HUES48 (cell line): ENCODE measurements around the gene PRR3.

ENCODE experiments used
- H3K27ac ChIP-seq: one replicate; pipeline ENCODE4 v1.7.0; 2013; ENCODE audit warnings: low read depth, low read length, inconsistent platforms
- H3K27me3 ChIP-seq: 2 replicates; pipeline ENCODE4 v1.6.1; 2013; ENCODE audit warnings: mild to moderate bottlenecking, low read length; ENCODE audit not compliant: control insufficient read depth, insufficient read depth
- H3K36me3 ChIP-seq: 2 replicates; pipeline ENCODE4 v1.6.1; 2013; ENCODE audit warnings: low read length; ENCODE audit not compliant: control insufficient read depth, insufficient read depth
- H3K4me1 ChIP-seq: 2 replicates; pipeline ENCODE4 v1.6.1; 2013; ENCODE audit warnings: mild to moderate bottlenecking, low read length; ENCODE audit not compliant: control insufficient read depth, insufficient read depth
- H3K4me3 ChIP-seq: 2 replicates; pipeline ENCODE4 v1.5.1; 2013; ENCODE audit warnings: mild to moderate bottlenecking, low read depth, low read length
- H3K9ac ChIP-seq: 2 replicates; pipeline ENCODE4 v1.6.1; 2013; ENCODE audit warnings: mild to moderate bottlenecking, low read depth, low read length, moderate library complexity
- H3K9me3 ChIP-seq: 2 replicates; pipeline ENCODE4 v1.6.1; 2013; ENCODE audit warnings: low read length; ENCODE audit not compliant: control insufficient read depth, insufficient read depth

Gene PRR3

DNA sequence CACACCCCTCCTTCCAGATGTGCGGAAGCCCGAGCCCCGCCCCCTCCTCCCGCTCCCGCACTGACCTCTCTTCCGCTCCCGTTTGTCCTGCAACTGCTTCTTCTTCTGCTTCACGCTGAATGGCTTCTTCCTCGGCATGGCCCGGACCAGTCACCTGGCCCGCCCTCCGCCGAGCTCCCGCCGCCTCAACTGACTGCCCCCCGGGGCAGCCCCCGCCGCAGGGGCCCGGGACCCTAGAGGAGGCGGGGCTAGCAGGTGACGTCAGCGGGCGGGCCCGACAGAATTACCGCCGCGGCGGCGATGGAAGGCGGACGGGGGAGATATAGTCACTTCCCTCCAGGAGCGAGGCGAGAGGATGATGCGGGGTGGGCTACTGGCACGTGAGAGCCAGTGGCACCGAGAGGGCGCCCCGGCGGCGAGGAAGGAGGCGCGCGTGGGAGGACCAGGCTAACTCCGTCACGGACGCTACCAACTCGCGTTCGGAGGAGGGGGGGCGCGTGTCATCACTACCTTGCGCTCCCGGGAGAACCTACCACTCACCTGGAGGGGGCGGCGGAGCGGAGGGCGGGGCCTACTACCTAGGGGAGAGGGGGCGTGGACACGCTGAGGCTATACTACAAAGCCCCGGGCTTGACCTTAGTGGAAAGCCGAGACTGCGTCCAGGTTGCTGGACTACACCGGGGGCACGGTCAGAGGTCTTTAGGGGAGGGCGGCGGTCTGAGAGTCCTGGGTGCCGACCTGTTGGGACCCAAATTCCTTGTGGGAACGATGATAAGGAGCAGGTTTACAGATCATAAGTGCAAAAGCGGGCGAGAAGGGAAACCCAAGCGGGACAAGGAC lies 809 bp upstream of the PRR3 start, which contains the start of gene GNL1:
TSS of gene GNL1 (minus strand) at position 424 of the 840 bp plus-strand sequence. CDS start at position 138, 286 bp downstream.
- Histone ChIP-seq H3K27me3 (no peaks in the 10 kb centered on the region), H3K27ac (peak within 1 kb of the TSS; percentile 97), H3K4me1 (0 out of 2 replicates have a peak, but pooled peaks cover 5% of the 10 kb centered on the region), H3K9ac (peak within 1 kb of the TSS; percentile 89), H3K36me3 (peaks cover 45% of the 10 kb centered on the region), H3K4me3 (peak within 1 kb of the TSS; percentile 97), H3K9me3 (no peaks in the 10 kb centered on the region)

DNA sequence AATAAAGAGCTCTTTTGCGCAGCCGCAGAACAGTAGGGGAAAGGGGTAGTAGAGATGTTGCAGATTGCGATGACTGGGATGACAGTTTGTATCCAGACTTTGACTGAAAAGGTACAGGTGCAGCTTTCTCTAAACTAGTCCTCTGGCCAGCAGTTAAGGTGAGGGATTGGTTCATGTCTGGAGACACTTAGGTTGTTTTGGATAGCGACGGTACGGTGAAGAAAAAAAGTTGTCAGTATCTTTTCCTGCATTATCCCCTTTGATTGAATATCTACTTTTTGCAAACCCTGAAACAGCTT lies 537 bp downstream of the PRR3 start:
- Histone ChIP-seq H3K36me3 (peaks cover 45% of the 10 kb centered on the region), H3K9ac (peak overlapping the region; percentile 89), H3K27ac (peak overlapping the region; percentile 97), H3K4me1 (0 out of 2 replicates have a peak, but pooled peaks cover 5% of the 10 kb centered on the region), H3K4me3 (peak overlapping the region; percentile 97), H3K27me3 (no peaks in the 10 kb centered on the region), H3K9me3 (no peaks in the 10 kb centered on the region)

DNA sequence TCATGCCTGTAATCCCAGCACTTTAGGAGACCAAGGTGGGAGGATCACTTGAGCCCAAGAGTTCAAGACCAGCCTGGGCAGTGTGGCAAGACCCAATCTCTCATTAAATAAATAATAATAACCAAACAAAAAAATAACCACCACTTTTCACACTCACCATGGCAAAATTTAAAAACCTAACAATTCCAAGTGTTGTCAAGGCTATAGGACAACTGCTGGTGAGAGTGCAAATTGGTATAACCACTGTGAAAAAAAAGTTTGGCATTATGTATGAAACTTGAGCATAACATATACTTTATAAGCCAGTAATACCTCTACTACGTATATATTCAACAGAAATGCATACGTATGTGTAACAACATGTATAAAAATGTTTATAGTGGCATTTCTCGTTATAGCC lies 3.8 kb downstream of the PRR3 start:
- Histone ChIP-seq H3K36me3 (peaks cover 34% of the 10 kb centered on the region), H3K27ac (no peak overlapping the region)

DNA sequence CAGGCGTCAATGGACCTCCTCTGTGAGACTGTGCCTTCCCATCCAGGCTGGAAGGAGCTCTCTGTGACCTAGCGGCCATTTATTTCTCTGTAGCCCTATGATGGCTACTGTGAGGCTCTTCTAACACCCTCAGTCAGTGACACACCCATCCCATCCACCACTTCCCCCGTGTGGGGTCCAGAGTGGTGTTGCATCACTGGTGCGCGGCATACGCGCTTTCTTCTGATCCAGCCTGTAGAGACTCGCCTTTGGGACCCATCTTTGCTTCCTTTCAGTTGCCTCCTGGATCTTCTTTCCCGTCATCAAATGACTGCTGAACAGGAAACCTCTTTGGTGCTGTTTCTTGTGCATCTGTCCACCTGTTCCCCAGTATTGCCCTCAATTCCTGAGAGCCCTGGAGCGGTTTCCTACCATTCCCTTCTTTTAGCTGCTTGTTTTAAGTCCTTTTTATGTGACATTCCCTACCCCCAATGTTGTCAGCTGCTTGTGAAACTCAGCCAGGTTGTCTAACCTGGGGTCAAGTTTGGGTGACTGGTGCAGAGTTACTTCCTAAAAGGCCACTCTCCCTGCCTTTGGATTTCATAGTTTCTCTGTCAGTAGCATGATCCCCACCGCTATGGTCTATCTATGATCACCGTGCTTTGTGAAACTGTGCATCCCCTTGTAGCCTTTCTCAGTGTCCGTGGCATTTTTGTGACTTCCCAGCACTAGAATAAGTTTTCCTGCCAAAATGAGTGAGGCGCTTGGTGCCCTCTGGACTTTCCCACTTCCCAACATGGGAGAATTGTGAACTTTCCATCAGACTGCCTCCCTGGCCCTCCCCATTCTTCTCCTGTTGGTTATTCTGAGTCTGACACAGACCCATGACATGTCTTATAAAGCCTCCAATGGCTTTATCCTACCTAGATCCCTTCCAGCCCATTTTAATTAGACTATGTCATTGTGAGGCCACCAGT lies 5.7 kb downstream of the PRR3 start:
- Histone ChIP-seq H3K36me3 (peaks cover 34% of the 10 kb centered on the region), H3K9ac (no peak overlapping the region), H3K27me3 (no peaks in the 10 kb centered on the region), H3K4me3 (no peak overlapping the region), H3K27ac (no peak overlapping the region), H3K4me1 (0 out of 2 replicates have a peak, but pooled peaks cover 5% of the 10 kb centered on the region), H3K9me3 (no peaks in the 10 kb centered on the region)

More for the DNA sequence above, 3.8 kb downstream of the PRR3 start:
- Histone ChIP-seq H3K4me1 (0 out of 2 replicates have a peak, but pooled peaks cover 5% of the 10 kb centered on the region), H3K27me3 (no peaks in the 10 kb centered on the region), H3K9me3 (no peaks in the 10 kb centered on the region), H3K4me3 (no peak overlapping the region), H3K9ac (no peak overlapping the region)

DNA sequence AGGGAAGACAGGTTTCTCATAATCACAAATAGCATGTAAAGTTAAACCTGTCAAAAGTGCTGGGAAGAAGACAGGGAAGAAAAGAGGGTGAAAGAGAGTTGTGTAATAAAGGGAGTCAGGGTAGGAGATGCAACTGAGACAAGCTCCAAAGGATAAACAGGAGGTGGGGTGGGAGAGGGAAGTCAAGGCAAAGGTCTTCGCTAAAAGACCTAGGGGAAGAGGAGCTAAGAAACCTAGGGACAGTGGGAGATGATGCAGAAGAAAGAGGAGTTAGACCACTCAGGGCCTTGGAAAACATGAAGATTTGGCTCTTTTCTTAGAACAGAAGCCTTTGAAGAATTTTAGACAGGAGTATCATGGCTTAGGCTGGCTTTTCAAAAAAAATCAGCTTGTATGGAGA lies 7.0 kb downstream of the PRR3 start:
- Histone ChIP-seq H3K4me1 (no peaks in the 10 kb centered on the region), H3K27ac (no peak overlapping the region), H3K9ac (no peak overlapping the region), H3K4me3 (no peak overlapping the region), H3K27me3 (no peaks in the 10 kb centered on the region), H3K36me3 (peaks cover 28% of the 10 kb centered on the region), H3K9me3 (no peaks in the 10 kb centered on the region)

DNA sequence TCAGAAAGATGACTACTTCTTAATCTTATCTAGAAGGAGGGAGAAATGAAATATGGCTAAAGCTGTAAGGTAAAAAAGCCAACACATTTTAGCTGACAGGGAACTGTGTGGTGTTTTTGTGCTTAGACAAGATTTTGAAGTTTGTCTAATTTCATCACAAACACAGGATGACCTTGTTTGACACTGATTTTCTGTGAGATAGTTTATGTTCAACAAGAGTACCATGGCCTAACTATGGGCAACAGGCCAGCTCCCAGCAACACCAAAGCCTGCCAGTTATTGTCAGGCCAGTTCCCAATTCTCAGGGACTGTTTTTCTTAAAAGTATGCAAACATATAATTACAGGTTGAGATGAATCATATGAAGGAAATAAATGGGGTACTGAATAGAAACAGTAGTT lies 8.7 kb downstream of the PRR3 start:
- Histone ChIP-seq H3K9ac (no peak overlapping the region), H3K4me3 (no peak overlapping the region), H3K4me1 (peaks cover 4% of the 10 kb centered on the region; the same call in 1 of the 2 replicates), H3K36me3 (peaks cover 25% of the 10 kb centered on the region), H3K9me3 (no peaks in the 10 kb centered on the region), H3K27ac (no peak overlapping the region), H3K27me3 (no peaks in the 10 kb centered on the region)

DNA sequence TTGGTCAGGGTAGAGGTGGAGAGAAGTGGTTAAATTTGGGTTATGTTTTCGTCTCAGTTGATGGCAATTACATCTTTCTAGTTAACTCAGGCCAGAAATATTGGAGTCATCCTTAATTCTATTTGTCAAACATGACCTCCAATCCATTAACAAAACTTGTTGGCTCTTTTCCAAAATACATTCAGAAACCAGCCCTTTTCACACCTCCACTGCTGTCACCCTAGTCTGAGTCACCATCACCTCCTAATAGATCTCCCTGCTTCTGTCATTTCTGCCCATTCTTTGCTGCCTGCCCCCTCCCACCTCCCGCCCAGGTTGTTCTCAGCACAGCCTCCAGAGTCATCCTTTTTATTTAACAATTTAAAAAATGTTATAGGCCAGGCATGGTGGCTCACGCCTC lies 11.2 kb downstream of the PRR3 start:
- Histone ChIP-seq H3K27me3 (no peaks in the 10 kb centered on the region), H3K4me1 (peaks cover 9% of the 10 kb centered on the region), H3K4me3 (no peak overlapping the region), H3K27ac (no peak overlapping the region), H3K36me3 (peaks cover 9% of the 10 kb centered on the region), H3K9me3 (no peaks in the 10 kb centered on the region), H3K9ac (no peak overlapping the region)

DNA sequence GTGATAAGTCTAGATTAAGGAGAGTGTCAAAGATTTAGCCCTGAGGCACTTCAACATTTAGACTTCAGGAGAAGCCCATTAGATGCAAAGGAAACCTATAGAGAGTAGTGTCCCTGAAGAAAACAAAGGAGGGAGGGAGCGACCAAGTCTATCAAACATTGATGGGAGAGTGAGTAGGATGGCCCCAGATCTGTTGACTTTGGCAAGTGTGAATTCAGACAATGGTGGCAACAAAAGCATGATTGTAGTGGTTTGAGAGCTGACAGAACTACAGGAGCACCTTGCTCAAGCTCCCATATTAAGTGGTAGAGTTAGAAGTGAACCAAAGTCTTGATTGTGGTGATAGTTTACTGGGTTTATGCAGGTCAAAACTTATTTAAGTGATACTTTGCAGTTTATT lies 13.2 kb downstream of the PRR3 start:
- 0 out of 2 replicates have a peak overlapping the region, but pooled peaks have one; percentile 39 for H3K9ac ChIP-seq
- peaks cover 21% of the 10 kb centered on the region for H3K36me3 ChIP-seq

DNA sequence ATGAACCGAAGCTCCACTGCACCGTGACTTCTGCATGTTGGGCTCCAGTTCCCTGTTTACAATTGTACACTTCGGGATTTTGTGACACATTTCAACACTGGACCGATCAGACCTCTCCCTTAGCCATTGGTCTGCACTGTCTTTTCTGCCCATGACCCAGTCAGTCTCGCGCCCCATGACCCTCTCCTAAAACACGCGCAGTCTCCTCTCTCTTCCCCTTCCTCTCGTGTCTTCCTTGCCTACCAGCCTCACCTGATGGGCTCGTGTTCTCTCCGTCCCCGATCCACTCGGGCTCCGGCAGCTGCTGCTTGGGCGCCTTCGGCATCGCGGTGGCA lies 13.6 kb downstream of the PRR3 start:
- Histone ChIP-seq H3K9me3 (no peaks in the 10 kb centered on the region), H3K4me1 (peaks cover 9% of the 10 kb centered on the region), H3K9ac (peak overlapping the region; percentile 39), H3K27ac (peak overlapping the region; percentile 88), H3K36me3 (peaks cover 25% of the 10 kb centered on the region), H3K4me3 (peak overlapping the region; percentile 94), H3K27me3 (no peaks in the 10 kb centered on the region)

More for the DNA sequence above, 13.2 kb downstream of the PRR3 start:
- Histone ChIP-seq H3K4me3 (peak overlapping the region; percentile 94), H3K4me1 (peaks cover 9% of the 10 kb centered on the region), H3K27ac (no peak overlapping the region), H3K9me3 (no peaks in the 10 kb centered on the region), H3K27me3 (no peaks in the 10 kb centered on the region)

DNA sequence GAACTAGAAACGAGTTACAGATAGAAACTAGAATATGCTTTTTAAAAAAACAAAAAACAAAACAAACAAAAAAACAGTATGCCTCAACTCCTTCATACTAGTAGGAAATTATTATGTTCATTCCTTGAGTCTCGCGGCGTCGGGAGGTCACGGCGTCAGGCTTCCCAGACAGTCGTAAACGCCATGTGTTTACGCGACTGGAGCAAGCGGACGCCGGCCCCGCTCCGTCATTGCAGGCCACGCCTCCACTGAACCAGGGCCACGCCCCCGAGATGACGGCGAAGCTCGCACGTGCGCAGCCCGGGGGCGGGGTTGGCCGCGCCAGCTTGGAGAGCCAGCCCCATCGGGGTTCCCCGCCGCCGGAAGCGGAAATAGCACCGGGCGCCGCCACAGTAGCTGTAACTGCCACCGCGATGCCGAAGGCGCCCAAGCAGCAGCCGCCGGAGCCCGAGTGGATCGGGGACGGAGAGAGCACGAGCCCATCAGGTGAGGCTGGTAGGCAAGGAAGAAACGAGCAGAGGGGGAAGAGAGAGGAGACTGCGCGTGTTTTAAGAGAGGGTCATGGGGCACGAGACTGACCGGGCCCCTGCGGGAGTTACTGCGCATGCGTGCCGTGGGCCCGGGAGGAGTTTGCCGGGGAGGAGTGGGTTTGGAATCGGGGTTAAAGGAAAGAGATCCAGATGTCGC lies 14.1 kb downstream of the PRR3 start, which contains the start of gene ABCF1:
TSS of gene ABCF1 (plus strand) at position 368 of the 687 bp plus-strand sequence. CDS start at position 414, 46 bp downstream.
- peak within 1 kb of the TSS; percentile 94 for H3K4me3 ChIP-seq
- peaks cover 27% of the 10 kb centered on the region for H3K36me3 ChIP-seq
- peak within 1 kb of the TSS; percentile 93 for H3K9ac ChIP-seq
- no peaks in the 10 kb centered on the region for H3K27me3 ChIP-seq
- H3K4me1 ChIP-seq = peaks cover 9% of the 10 kb centered on the region
- H3K27ac ChIP-seq = peak within 1 kb of the TSS; percentile 88
- H3K9me3 ChIP-seq = no peaks in the 10 kb centered on the region
